Hindlimb muscle (tissue), 1 donor: ENCODE data around the gene ZNF431. TPM values are rescaled to one million over a fixed set of nuclear protein-coding genes. Genes with fewer than 3 reads are reported as not detected.
"Not testable (repeated sequence)": the region's sequence is repeated elsewhere in the genome, so short reads cannot be mapped to it uniquely, and the experiment has no call there.

Experiments
- DNase-seq: peaks from one replicate; pipeline ENCODE4 v3.0.0-alpha.2; 2013
- polyA plus RNA-seq: library from polyadenylated mRNA; unstranded; fragments of 120-200 nt; gene quantifications from one replicate; pipeline ENCODE4 v1.2.1, GENCODE V29; 2013; ENCODE audit not compliant: insufficient read length

ZNF431 gene
- polyA plus RNA-seq, 1 donor = 24.4 TPM

- no peak for DNase-seq
Observed at GRCh38 chr19:21147540-21147939, 5.7 kb downstream of the ZNF431 start.

GRCh38 chr19:21148681-21149080 is 6.8 kb downstream of the ZNF431 start:
- no peak for DNase-seq

- no peak for DNase-seq
Observed at GRCh38 chr19:21149877-21150276, 8.0 kb downstream of the ZNF431 start.

- no peak for DNase-seq
Observed at GRCh38 chr19:21151460-21151859, 9.6 kb downstream of the ZNF431 start.

GRCh38 chr19:21158523-21159135 is 16.8 kb downstream of the ZNF431 start:
- DNase-seq = no peak

- DNase-seq = no peak
Observed at GRCh38 chr19:21164541-21164940, 22.7 kb downstream of the ZNF431 start.

GRCh38 chr19:21166436-21166835 is 24.6 kb downstream of the ZNF431 start:
- no peak for DNase-seq

- DNase-seq = no peak
Observed at GRCh38 chr19:21197590-21198295, 55.9 kb downstream of the ZNF431 start.

- DNase-seq = peak; percentile 39
Observed at GRCh38 chr19:21202865-21203494, 61.1 kb downstream of the ZNF431 start.

- no peak for DNase-seq
Observed at GRCh38 chr19:21210037-21210621, 68.3 kb downstream of the ZNF431 start.

- no peak for DNase-seq
Observed at GRCh38 chr19:21221693-21222092, 79.9 kb downstream of the ZNF431 start.

- DNase-seq = not testable (repeated sequence)
Observed at GRCh38 chr19:21229938-21230337, 88.1 kb downstream of the ZNF431 start.

- no peak for DNase-seq
Observed at GRCh38 chr19:21233691-21234090, 91.9 kb downstream of the ZNF431 start.

GRCh38 chr19:21236751-21237150 is 94.9 kb downstream of the ZNF431 start:
- DNase-seq = not testable (repeated sequence)

- no peak for DNase-seq
Observed at GRCh38 chr19:21238670-21239069, 96.8 kb downstream of the ZNF431 start.

Other genes with a start within 250 kb of the ZNF431 start
- 8.7 TPM for gene ZNF85, start 218.8 kb upstream of the ZNF431 start, polyA plus RNA-seq
- 5.7 TPM for gene ZNF430, start 121.4 kb upstream of the ZNF431 start, polyA plus RNA-seq
- gene ZNF714, start 59.8 kb upstream of the ZNF431 start, polyA plus RNA-seq = 12.1 TPM
- gene ZNF708, start 187.4 kb downstream of the ZNF431 start, polyA plus RNA-seq = 10.2 TPM
- 18.2 TPM for gene ZNF738, start 217.0 kb downstream of the ZNF431 start, polyA plus RNA-seq